HG02884 (cell line): Measurements from ENCODE around the gene NANOS1.
"Not testable (repeated sequence)": the region's sequence is repeated elsewhere in the genome, so short reads cannot be mapped to it uniquely, and the experiment has no call there.

Source experiments
- ATAC-seq: cut with Tn5 transposase; IDR thresholded peaks from one replicate; pipeline ENCODE4 v1.9.1; 2021; ENCODE audit warnings: mild to moderate bottlenecking, moderate library complexity; ENCODE audit not compliant: unreplicated experiment

The NANOS1 gene

GRCh38 chr10:119006451-119007210 is 22.9 kb upstream of the NANOS1 start:
- no peak for ATAC-seq

GRCh38 chr10:119007211-119007574 is 22.3 kb upstream of the NANOS1 start:
- ATAC-seq, result no peak

- no peak for ATAC-seq
Observed at GRCh38 chr10:119020627-119020946, 8.9 kb upstream of the NANOS1 start.

DNA sequence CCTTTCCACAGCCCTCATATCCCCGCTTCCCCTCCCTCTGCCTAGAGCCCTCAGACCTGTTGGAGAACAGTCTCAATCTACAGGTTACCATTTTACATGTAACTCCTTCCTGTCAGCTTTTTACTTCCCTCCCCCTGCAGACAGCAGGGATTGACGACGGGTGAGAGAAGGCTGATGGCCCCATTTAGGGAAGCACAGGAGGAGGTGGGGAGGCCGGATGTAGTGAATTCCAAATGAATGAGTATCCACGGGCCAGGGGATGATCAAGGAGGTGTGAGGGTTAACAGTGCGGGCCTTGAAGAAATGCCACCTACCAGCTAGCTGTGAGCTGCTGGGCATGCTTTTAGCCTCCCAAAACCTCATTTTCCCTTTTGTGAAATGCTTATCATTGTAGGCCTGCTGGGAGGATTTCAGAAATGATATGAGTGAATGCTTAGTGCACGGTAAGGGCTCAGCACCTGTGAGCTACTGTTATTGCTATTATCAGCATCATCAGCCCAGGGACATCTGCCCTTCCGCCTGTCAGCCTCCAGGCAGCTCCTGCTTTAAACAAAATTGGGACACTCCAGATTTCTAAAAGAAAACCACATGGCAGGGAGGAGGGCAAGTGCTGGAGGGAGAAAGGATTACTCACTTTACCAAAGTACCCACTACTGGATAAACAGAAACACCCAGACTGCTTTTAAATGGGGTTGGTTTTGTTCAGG is 6.5 kb upstream of the NANOS1 start:
- no peak for ATAC-seq

- ATAC-seq, result no peak
Observed at GRCh38 chr10:119023553-119023868, 6.0 kb upstream of the NANOS1 start.

DNA sequence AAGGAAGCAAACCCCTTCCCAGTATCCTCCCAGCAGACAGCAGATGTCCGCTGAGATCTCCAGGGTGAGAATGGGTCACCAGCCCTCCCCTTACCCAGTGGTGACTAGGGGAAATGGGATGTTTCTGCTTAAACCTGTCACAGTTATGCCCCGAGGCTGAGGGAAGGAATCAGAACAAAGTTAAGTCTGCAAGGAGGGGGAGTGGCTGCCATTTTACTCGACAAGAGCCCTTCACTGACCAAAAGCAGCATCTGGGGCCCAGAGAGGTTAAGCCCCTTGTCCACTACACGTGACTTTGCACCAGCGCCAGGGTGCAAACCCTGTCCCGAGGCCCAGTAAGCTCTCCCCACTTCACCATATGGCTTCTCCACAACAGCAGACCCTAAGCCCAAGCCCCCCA is 4.6 kb upstream of the NANOS1 start:
- no peak for ATAC-seq

DNA sequence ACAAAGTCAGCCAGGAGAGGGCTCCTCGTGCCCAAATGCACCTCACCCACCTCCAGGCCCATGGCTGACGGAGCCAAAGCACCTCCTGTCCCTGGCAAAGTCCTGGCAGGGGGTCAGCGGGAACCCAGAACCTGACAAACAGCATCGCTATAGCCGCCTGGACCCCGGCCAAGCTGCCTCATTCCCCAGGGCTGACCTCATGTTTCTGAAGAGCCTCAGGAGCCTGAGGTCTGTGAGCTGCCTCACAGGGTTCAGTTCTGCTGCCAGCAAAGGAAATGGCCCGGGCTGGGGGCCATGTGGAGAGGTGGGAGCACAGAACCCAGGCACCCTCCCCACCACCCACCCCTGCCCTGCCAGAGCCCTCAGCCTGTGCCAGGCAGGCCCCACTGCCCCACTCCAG is 4.2 kb upstream of the NANOS1 start:
- ATAC-seq, result no peak

GRCh38 chr10:119025776-119026175 is 3.7 kb upstream of the NANOS1 start:
- no peak for ATAC-seq

DNA sequence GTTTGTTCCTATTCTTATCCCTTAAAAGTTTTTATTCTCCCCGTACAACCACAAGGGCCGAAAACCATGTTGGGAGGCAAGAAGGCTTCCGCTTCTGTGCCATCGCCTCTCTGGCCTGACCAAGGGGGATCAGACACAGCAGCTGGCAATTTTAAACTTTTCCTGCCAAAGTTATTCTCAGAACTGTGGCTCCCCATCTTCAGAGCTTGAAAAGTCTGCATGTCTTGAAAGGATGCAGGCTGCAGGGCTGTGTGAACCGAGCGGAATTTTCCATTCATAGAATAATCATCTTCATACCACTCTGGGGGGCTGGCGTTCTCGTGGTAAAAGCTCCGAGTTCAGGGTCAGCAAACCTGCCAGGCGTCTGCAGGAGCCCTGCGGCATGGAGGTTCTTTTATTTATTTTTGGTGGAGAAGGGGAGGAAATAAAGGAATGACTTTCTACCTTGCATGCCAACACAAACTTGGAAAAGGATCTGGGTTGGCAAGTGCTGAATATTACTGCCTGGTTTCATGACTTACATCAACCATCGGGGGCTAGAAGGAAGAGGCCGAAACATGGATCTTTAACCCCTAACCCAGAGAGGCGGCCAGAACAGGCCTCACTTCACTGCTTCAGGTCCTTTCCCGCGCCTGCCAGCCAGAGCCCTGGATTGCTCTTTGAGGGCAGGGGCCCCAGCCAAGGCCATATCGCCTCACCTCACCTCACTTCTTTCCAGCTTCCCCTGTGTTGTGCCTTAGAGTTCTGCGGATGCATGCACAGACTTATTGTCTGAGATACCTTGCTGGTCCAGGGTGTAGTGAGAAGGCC is 3.0 kb upstream of the NANOS1 start:
- ATAC-seq, result no peak

GRCh38 chr10:119028445-119028899 is 1.0 kb upstream of the NANOS1 start:
- ATAC-seq, result not testable (repeated sequence)

GRCh38 chr10:119028900-119029612 is 458 bp upstream of the NANOS1 start:
- peak; percentile 53 for ATAC-seq

- ATAC-seq, result peak; percentile 55
Observed at GRCh38 chr10:119030421-119031250, 1.1 kb downstream of the NANOS1 start.

GRCh38 chr10:119031496-119032059 is 2.1 kb downstream of the NANOS1 start:
- ATAC-seq, result no peak

- ATAC-seq, result no peak
Observed at GRCh38 chr10:119039161-119039560, 9.6 kb downstream of the NANOS1 start.

GRCh38 chr10:119041326-119041725 is 11.8 kb downstream of the NANOS1 start:
- no peak for ATAC-seq

DNA sequence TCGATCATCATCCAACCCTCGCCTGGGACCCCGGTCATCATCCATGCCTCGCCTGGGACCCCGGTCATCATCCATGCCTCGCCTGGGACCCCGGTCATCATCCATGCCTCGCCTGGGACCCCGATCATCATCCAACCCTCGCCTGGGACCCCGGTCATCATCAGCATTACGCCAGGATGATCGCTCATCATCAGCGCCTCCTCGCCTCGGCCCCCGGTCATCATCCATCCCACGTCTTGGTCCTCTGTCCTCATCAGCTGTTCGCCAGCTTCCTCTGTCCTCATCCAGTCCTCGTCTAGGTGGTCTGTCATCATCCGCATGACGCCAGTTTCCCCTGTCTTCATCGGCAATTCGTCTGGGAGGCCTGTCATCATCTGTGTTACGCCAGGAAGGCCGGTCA is 12.7 kb downstream of the NANOS1 start:
- ATAC-seq, result no peak

DNA sequence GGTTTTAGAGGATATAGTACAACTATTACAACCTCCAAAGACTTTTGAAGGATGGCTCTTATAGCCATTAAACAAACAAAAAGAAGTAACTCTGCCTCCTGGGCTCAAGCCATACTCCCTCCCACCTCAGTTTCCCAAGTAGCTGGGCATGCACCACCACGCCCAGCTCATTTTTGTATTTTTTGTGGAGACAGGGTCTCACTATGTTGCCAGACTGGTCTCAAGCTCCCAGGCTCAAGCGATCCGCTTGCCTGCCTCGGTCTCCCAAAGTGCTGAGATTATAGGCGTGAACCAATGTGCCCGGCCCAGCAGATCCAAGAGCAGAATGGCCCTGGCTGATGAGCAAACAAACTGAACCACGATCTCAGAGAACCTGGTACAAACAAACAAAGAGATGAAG is 16.0 kb downstream of the NANOS1 start:
- ATAC-seq, result no peak

DNA sequence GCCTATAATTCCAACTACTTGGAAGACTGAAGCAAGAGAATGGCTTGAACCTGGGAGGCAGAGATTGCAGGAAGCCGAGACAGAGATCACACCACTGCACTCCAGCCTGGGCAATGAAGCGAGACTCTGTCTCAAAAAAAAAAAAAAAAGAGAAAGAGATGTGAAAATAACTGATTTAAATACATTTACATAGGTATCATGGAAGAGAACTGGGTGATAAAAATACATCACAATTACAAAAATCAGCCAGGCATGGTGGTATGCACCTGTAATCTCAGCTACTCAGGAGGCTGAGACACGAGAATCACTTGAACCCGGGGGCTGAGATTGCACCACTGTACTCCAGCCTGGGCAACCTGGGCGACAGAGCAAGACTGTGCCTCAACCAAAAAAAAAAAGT is 19.8 kb downstream of the NANOS1 start:
- ATAC-seq, result no peak

GRCh38 chr10:119049777-119050176 is 20.3 kb downstream of the NANOS1 start:
- ATAC-seq, result no peak

DNA sequence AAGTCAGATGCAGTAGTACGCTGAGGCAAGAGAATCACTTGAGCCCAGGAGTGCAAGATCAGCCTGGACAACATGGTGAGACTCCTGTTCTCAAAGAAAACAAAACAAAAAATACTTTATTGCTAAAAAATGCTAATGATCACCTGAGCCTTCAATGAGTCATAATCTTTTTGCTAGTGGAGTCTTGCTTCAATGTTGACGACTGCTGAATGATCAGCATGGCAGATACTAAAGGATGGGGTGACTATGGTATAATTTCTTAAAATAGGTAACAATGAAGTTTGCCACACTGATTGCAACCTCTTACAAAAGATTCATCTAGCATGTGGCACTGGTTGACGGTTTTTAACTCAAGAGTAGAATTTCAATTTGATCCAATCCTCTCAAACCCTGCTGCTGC is 22.3 kb downstream of the NANOS1 start:
- ATAC-seq, result no peak
